SU-DHL-6 (cell line): ENCODE results near the gene PRICKLE1.
A peak's percentile ranks its signal among the peaks of the same experiment; 100 is the strongest.

Experiments
- H2AFZ ChIP-seq: fragments of 200-600 bp; sonication (generic); 2 replicates; pipeline ENCODE4 v1.6.1; 2014; ENCODE audit warnings: low read depth, mild to moderate bottlenecking, moderate library complexity, mixed read lengths, antibody characterized with exemption, low read length; ENCODE audit not compliant: severe bottlenecking
- H3F3A ChIP-seq: fragments of 200-600 bp; shearing (Covaris generic); 2 replicates; pipeline ENCODE4 v1.6.0; 2016; ENCODE audit warnings: antibody characterized with exemption, mild to moderate bottlenecking; ENCODE audit not compliant: insufficient read depth
- H3K27ac ChIP-seq: fragments of 200-600 bp; sonication (generic); 2 replicates; pipeline ENCODE4 v1.5.1; 2016; ENCODE audit warnings: low read depth, mild to moderate bottlenecking, low read length, moderate library complexity, mixed read lengths
- H3K27me3 ChIP-seq: fragments of 200-600 bp; sonication (generic), shearing (Covaris generic); 2 replicates; pipeline ENCODE4 v1.6.0; 2014; ENCODE audit warnings: mild to moderate bottlenecking, low read length
- H3K36me3 ChIP-seq: fragments of 200-600 bp; sonication (generic); 2 replicates; pipeline ENCODE4 v1.6.1; 2014; ENCODE audit warnings: mild to moderate bottlenecking, low read length, mixed read lengths
- H3K4me2 ChIP-seq: fragments of 300-600, 200-600 bp; shearing (Covaris generic), sonication (generic); 2 replicates; pipeline ENCODE4 v1.6.0; 2014; ENCODE audit warnings: low read length, low read depth, mild to moderate bottlenecking; ENCODE audit not compliant: poor library complexity, severe bottlenecking
- H3K4me3 ChIP-seq: fragments of 200-600 bp; sonication (generic); 2 replicates; pipeline ENCODE4 v1.5.1; 2014; ENCODE audit warnings: antibody characterized with exemption, low read length, mild to moderate bottlenecking, mixed read lengths; ENCODE audit not compliant: insufficient read depth, poor library complexity, severe bottlenecking
- H3K79me2 ChIP-seq: fragments of 200-600 bp; sonication (generic); 2 replicates; pipeline ENCODE4 v1.6.1; 2014; ENCODE audit warnings: mild to moderate bottlenecking, low read length, moderate library complexity; ENCODE audit not compliant: insufficient read depth
- H3K9ac ChIP-seq: fragments of 200-600 bp; sonication (generic); 2 replicates; pipeline ENCODE4 v1.7.0; 2014; ENCODE audit warnings: mild to moderate bottlenecking, low read length
- H3K9me2 ChIP-seq: fragments of 200-600 bp; sonication (generic); replicated peaks from 2 replicates; pipeline ENCODE4 v1.6.1; 2014; ENCODE audit warnings: low read length; ENCODE audit not compliant: insufficient read depth
- H3K9me3 ChIP-seq: fragments of 200-600 bp; sonication (generic); 2 replicates; pipeline ENCODE4 v1.6.1; 2014; ENCODE audit warnings: low read length, mixed read lengths; ENCODE audit not compliant: insufficient read depth
- H4K20me1 ChIP-seq: fragments of 200-600 bp; sonication (generic); 2 replicates; pipeline ENCODE4 v1.6.1; 2014; ENCODE audit warnings: low read depth, mild to moderate bottlenecking, antibody characterized with exemption, low read length, moderate library complexity, mixed read lengths
- CTCF ChIP-seq: fragments of 200-600 bp; sonication (generic); IDR thresholded peaks from one replicate; pipeline ENCODE4 v1.5.1; 2017; ENCODE audit warnings: antibody characterized with exemption, mild to moderate bottlenecking, low read length, moderate library complexity; ENCODE audit not compliant: insufficient read depth, poor library complexity, severe bottlenecking
- EZH2phosphoT487 ChIP-seq: fragments of 200-600 bp; sonication (generic), shearing (Covaris generic); conservative IDR thresholded peaks from 2 replicates; pipeline ENCODE4 v1.6.1; 2018; ENCODE audit warnings: mild to moderate bottlenecking, antibody characterized with exemption, low read length, moderate library complexity, mixed read lengths

Gene PRICKLE1

GRCh38 chr12:42484996-42485395 is 104.5 kb downstream of the PRICKLE1 start:
- Histone ChIP-seq H3K27ac (no peak overlapping the region), H3K9ac (no peak overlapping the region), H3K36me3 (no peaks in the 10 kb centered on the region), H2AFZ (no peak overlapping the region), H3F3A (peaks cover 4% of the 10 kb centered on the region; the same call in 1 of the 2 replicates), H3K27me3 (0 out of 2 replicates have a peak, but pooled peaks cover 2% of the 10 kb centered on the region), H3K9me2 (no peaks in the 10 kb centered on the region), H3K4me2 (no peak overlapping the region), H3K9me3 (no peaks in the 10 kb centered on the region), H3K79me2 (no peaks in the 10 kb centered on the region), H3K4me3 (no peak overlapping the region), H4K20me1 (no peaks in the 10 kb centered on the region)
- TF ChIP-seq CTCF (no peak), EZH2phosphoT487 (no peak)

GRCh38 chr12:42483521-42483790 is 106.1 kb downstream of the PRICKLE1 start:
- Histone ChIP-seq H3K4me3 (peak overlapping the region; percentile 65), H4K20me1 (no peaks in the 10 kb centered on the region), H3K27me3 (0 out of 2 replicates have a peak, but pooled peaks cover 2% of the 10 kb centered on the region), H3K4me2 (peak overlapping the region; percentile 92), H3K9ac (peak overlapping the region; percentile 57), H3K27ac (no peak overlapping the region), H2AFZ (peak overlapping the region; percentile 89), H3K79me2 (no peaks in the 10 kb centered on the region), H3K9me3 (no peaks in the 10 kb centered on the region), H3K36me3 (no peaks in the 10 kb centered on the region), H3K9me2 (no peaks in the 10 kb centered on the region), H3F3A (peaks cover 4% of the 10 kb centered on the region; the same call in 1 of the 2 replicates)
- no peak for TF ChIP-seq EZH2phosphoT487
- TF ChIP-seq CTCF = no peak

GRCh38 chr12:42482748-42483520 is 106.6 kb downstream of the PRICKLE1 start:
- Histone ChIP-seq H4K20me1 (no peaks in the 10 kb centered on the region), H3K4me3 (peak overlapping the region; percentile 65), H3K9me2 (no peaks in the 10 kb centered on the region), H3K9me3 (no peaks in the 10 kb centered on the region), H3K4me2 (peak overlapping the region; percentile 92), H3K36me3 (no peaks in the 10 kb centered on the region), H3K79me2 (no peaks in the 10 kb centered on the region), H3F3A (peaks cover 4% of the 10 kb centered on the region; the same call in 1 of the 2 replicates), H3K27ac (no peak overlapping the region), H3K9ac (peak overlapping the region; percentile 57), H3K27me3 (0 out of 2 replicates have a peak, but pooled peaks cover 2% of the 10 kb centered on the region), H2AFZ (peak overlapping the region; percentile 89)
- no peak for TF ChIP-seq EZH2phosphoT487
- peak; percentile 90 for TF ChIP-seq CTCF
